ENCODE data around the gene C4orf50.

- TF ChIP-seq GATA2 (IDR thresholded peaks at IDR 0.05; ENCODE audit: low read depth, low read length) (no peak), GATA3 (IDR thresholded peaks at IDR 0.05; ENCODE audit: low read depth, low read length) (no peak)
These were observed 41.3 kb downstream of the C4orf50 start for GRCh38 chr4:5976921-5977320.
